ENCODE results near the gene FOXO3. TPM values are rescaled to one million over a fixed set of nuclear protein-coding genes. Genes with fewer than 3 reads are reported as not detected.
"Not testable (repeated sequence)": the region's sequence is repeated elsewhere in the genome, so short reads cannot be mapped to it uniquely, and the experiment has no call there.

The FOXO3 gene
- total RNA-seq, 1 experiment from 2014 or later: 43.8 TPM

GRCh38 chr6:108658174-108658573, 97.5 kb downstream of the FOXO3 start:
- H3K27me3 ChIP-seq (ENCODE audit: control insufficient read depth, insufficient read depth, low read length): no peaks in the 10 kb centered on the region
- DNase-seq (ENCODE audit: low read depth, low spot score) (no peak), ATAC-seq (no peak)
- CTCF ChIA-PET: no interaction called here
- no peak overlapping the region for H3K27ac ChIP-seq (ENCODE audit: low read length)
- H3K36me3 ChIP-seq (ENCODE audit: control insufficient read depth, insufficient read depth, low read length): no peaks in the 10 kb centered on the region
- H3K4me1 ChIP-seq (ENCODE audit: control insufficient read depth, insufficient read depth, low read length): peaks cover 5% of the 10 kb centered on the region
- BruUV-seq (replicated peaks): no TSS peak
- POLR2A ChIA-PET: no interaction called here
- no peak overlapping the region for H3K4me3 ChIP-seq (ENCODE audit: low read depth in 2 of 2, low read length in 2 of 2)
- no peak for TF ChIP-seq CTCF (IDR thresholded peaks at IDR 0.05)
- TF ChIP-seq POLR2AphosphoS5 (IDR thresholded peaks at IDR 0.05; ENCODE audit: low read depth, low read length): no peak
- TF ChIP-seq REST (IDR thresholded peaks at IDR 0.05; ENCODE audit: insufficient read depth in 1 of 2, low read depth in 2 of 2, low read length in 1 of 2): no peak
- no peak for TF ChIP-seq TCF7L2 (IDR thresholded peaks at IDR 0.05; ENCODE audit: low read depth, low read length)
- no peak for TF ChIP-seq SIN3A (IDR thresholded peaks at IDR 0.05; ENCODE audit: borderline replicate concordance, insufficient read depth, low read depth, low read length)
- in situ Hi-C loops (cut with HindIII; ENCODE audit: low pct_unique_long_range_greater_than_20kb, low sequenced_read_pairs) (no loop called here), intact Hi-C loops (cut with micrococcal nuclease; ENCODE audit: unreplicated experiment) (no loop called here)
- no peaks in the 10 kb centered on the region for H3K9me3 ChIP-seq (ENCODE audit: control insufficient read depth, insufficient read depth, low read depth, low read length)

- H3K27me3 ChIP-seq (ENCODE audit: control insufficient read depth, insufficient read depth, low read length); ATAC-seq; intact Hi-C loops (cut with micrococcal nuclease; ENCODE audit: unreplicated experiment); in situ Hi-C loops (cut with HindIII; ENCODE audit: low pct_unique_long_range_greater_than_20kb, low sequenced_read_pairs); BruUV-seq (replicated peaks); H3K4me3 ChIP-seq (ENCODE audit: low read depth in 2 of 2, low read length in 2 of 2); DNase-seq (ENCODE audit: low read depth, low spot score); H3K36me3 ChIP-seq (ENCODE audit: control insufficient read depth, insufficient read depth, low read length); POLR2A ChIA-PET; H3K27ac ChIP-seq (ENCODE audit: low read length); CTCF ChIA-PET; H3K4me1 ChIP-seq (ENCODE audit: control insufficient read depth, insufficient read depth, low read length); H3K9me3 ChIP-seq (ENCODE audit: control insufficient read depth, insufficient read depth, low read depth, low read length): not testable (repeated sequence)
Observed at GRCh38 chr6:108658785-108659184, 98.1 kb downstream of the FOXO3 start.

GRCh38 chr6:108660251-108660650, 99.5 kb downstream of the FOXO3 start:
- DNase-seq (ENCODE audit: low read depth, low spot score): no peak
- intact Hi-C loops (cut with micrococcal nuclease; ENCODE audit: unreplicated experiment) (no loop called here), in situ Hi-C loops (cut with HindIII; ENCODE audit: low pct_unique_long_range_greater_than_20kb, low sequenced_read_pairs) (no loop called here)
- Histone ChIP-seq H3K27ac (ENCODE audit: low read length) (no peak overlapping the region), H3K36me3 (ENCODE audit: control insufficient read depth, insufficient read depth, low read length) (no peaks in the 10 kb centered on the region), H3K9me3 (ENCODE audit: control insufficient read depth, insufficient read depth, low read depth, low read length) (no peaks in the 10 kb centered on the region), H3K4me1 (ENCODE audit: control insufficient read depth, insufficient read depth, low read length) (peaks cover 5% of the 10 kb centered on the region), H3K4me3 (ENCODE audit: low read depth in 2 of 2, low read length in 2 of 2) (no peak overlapping the region), H3K27me3 (ENCODE audit: control insufficient read depth, insufficient read depth, low read length) (no peaks in the 10 kb centered on the region)
- TF ChIP-seq TCF7L2 (IDR thresholded peaks at IDR 0.05; ENCODE audit: low read depth, low read length): no peak
- TF ChIP-seq POLR2AphosphoS5 (IDR thresholded peaks at IDR 0.05; ENCODE audit: low read depth, low read length): no peak
- TF ChIP-seq CTCF (IDR thresholded peaks at IDR 0.05): no peak
- no peak for TF ChIP-seq REST (IDR thresholded peaks at IDR 0.05; ENCODE audit: insufficient read depth in 1 of 2, low read depth in 2 of 2, low read length in 1 of 2)
- no peak for TF ChIP-seq SIN3A (IDR thresholded peaks at IDR 0.05; ENCODE audit: borderline replicate concordance, insufficient read depth, low read depth, low read length)
- BruUV-seq (replicated peaks): no TSS peak
- ChIA-PET CTCF (no interaction called here), POLR2A (no interaction called here)
- no peak for ATAC-seq
